HepG2 (cell line): ENCODE data around the gene CBFA2T2. TPM values are rescaled to one million over a fixed set of nuclear protein-coding genes. Genes with fewer than 3 reads are reported as not detected.
A peak's percentile ranks its signal among the peaks of the same experiment; 100 is the strongest.

Experiments
- CBFB ChIP-seq: sonication (generic); formaldehyde crosslinking; IDR thresholded peaks from 2 replicates; pipeline ENCODE4 v1.4.0; 2020; ENCODE audit warnings: missing genetic modification reagents
- ELF4 ChIP-seq: sonication (generic); formaldehyde crosslinking; IDR thresholded peaks from 2 replicates; pipeline ENCODE4 v1.5.0; 2020; ENCODE audit warnings: missing genetic modification reagents, mild to moderate bottlenecking, moderate library complexity, borderline replicate concordance
- FOXA1 ChIP-seq, 2 experiments: fragments of 450-650 bp in 1 of 2; sonication (generic) in 1 of 2; formaldehyde crosslinking in 1 of 2; IDR thresholded peaks; 2 replicates each; pipeline versions ENCODE4 v1.4.0 to v1.6.1; 2016 to 2020; ENCODE audit warnings: missing genetic modification reagents in 1 of 2
- FOXP1 ChIP-seq, 2 experiments: fragments of 450-650 bp in 1 of 2; IDR thresholded peaks; 2 replicates each; pipeline ENCODE4 v1.6.1; 2017 to 2018; ENCODE audit warnings: antibody characterized with exemption in 1 of 2
- FOXP4 ChIP-seq: sonication (generic); formaldehyde crosslinking; IDR thresholded peaks from 2 replicates; pipeline ENCODE4 v1.4.0; 2020; ENCODE audit warnings: missing genetic modification reagents
- HIC2 ChIP-seq: sonication (generic); formaldehyde crosslinking; IDR thresholded peaks from 2 replicates; pipeline ENCODE4 v1.9.0; 2022; ENCODE audit warnings: low read depth, missing genetic modification reagents
- HNF4A ChIP-seq: sonication (generic); formaldehyde crosslinking; IDR thresholded peaks from 2 replicates; pipeline ENCODE4 v1.4.0; 2020; ENCODE audit warnings: missing genetic modification reagents
- NCOA5 ChIP-seq: sonication (generic); formaldehyde crosslinking; IDR thresholded peaks from 2 replicates; pipeline ENCODE4 v1.4.0; 2020; ENCODE audit warnings: missing genetic modification reagents
- PAXIP1 ChIP-seq: sonication (generic); formaldehyde crosslinking; conservative IDR thresholded peaks from 2 replicates; pipeline ENCODE4 v1.4.0; 2020; ENCODE audit warnings: mild to moderate bottlenecking, missing genetic modification reagents, moderate library complexity
- SALL1 ChIP-seq: sonication (generic); formaldehyde crosslinking; IDR thresholded peaks from 2 replicates; pipeline ENCODE4 v1.8.0; 2022; ENCODE audit warnings: mild to moderate bottlenecking, missing genetic modification reagents
- SAP130 ChIP-seq: IDR thresholded peaks from 2 replicates; pipeline ENCODE4 v1.6.1; 2016; ENCODE audit warnings: low read depth
- SKI ChIP-seq: fragments of 450-650 bp; IDR thresholded peaks from one replicate; pipeline ENCODE4 v1.6.1; 2018; ENCODE audit warnings: mild to moderate bottlenecking; ENCODE audit not compliant: partially characterized antibody
- THAP11 ChIP-seq: IDR thresholded peaks from 2 replicates; pipeline ENCODE4 v1.6.1; 2016; ENCODE audit warnings: missing biosample characterization, missing genetic modification reagents
- ZNF543 ChIP-seq: sonication (generic); formaldehyde crosslinking; IDR thresholded peaks from 2 replicates; pipeline ENCODE4 v1.4.0; 2020; ENCODE audit warnings: mild to moderate bottlenecking, missing genetic modification reagents
- ZNF644 ChIP-seq: IDR thresholded peaks from 2 replicates; pipeline ENCODE4 v1.6.1; 2016; ENCODE audit warnings: low read depth
- ZNF670 ChIP-seq: sonication (generic); formaldehyde crosslinking; IDR thresholded peaks from 2 replicates; pipeline ENCODE4 v1.8.0; 2022; ENCODE audit warnings: mild to moderate bottlenecking, missing genetic modification reagents, borderline replicate concordance
- ZNF790 ChIP-seq: sonication (generic); formaldehyde crosslinking; IDR thresholded peaks from 2 replicates; pipeline ENCODE4 v1.8.0; 2022; ENCODE audit warnings: missing genetic modification reagents, mild to moderate bottlenecking, borderline replicate concordance
- ZNF816 ChIP-seq: sonication (generic); formaldehyde crosslinking; IDR thresholded peaks from 2 replicates; pipeline ENCODE4 v1.8.0; 2022; ENCODE audit warnings: missing genetic modification reagents, mild to moderate bottlenecking, borderline replicate concordance
- polyA plus RNA-seq, 8 experiments: library from polyadenylated mRNA; depleted of rRNA in 3 of 8; stranded (reverse) in 7 of 8; unstranded in 1 of 8; fragments of >200 nt; fragmentation: Illumina TruSeq in 4 of 8; extraction: Trizol in 4 of 8; gene quantifications; 2 replicates each; pipeline versions ENCODE4 v1.2.1 to v1.2.3, GENCODE V29; 2011 to 2016; ENCODE audit warnings: low read depth in 4 of 8, missing spikeins in 1 of 8, mixed read lengths in 1 of 8; ENCODE audit not compliant: insufficient read depth in 1 of 8
- total RNA-seq, 5 experiments: library from RNA; depleted of rRNA; stranded (reverse); fragments of >200 nt; fragmentation: Illumina TruSeq; extraction: Trizol; gene quantifications; 2 replicates each; pipeline ENCODE4 v1.2.3, GENCODE V29; 2016; ENCODE audit warnings: low read depth in 1 of 5
- TF ChIP-seq, protein P1 (sequence below): sonication (generic); formaldehyde crosslinking; IDR thresholded peaks from 2 replicates; pipeline ENCODE4 v1.5.0; 2020; ENCODE audit warnings: mild to moderate bottlenecking, missing genetic modification reagents

CBFA2T2 gene
- total and polyA plus RNA-seq, 2 of the 13 experiments (the other 11 are each of a cell fraction or from before 2014, with no cell fraction given) = 6.3 to 21.2 TPM

GRCh38 chr20:33568868-33569801 is 79.2 kb downstream of the CBFA2T2 start (continued):
- TF ChIP-seq, protein P1, sequence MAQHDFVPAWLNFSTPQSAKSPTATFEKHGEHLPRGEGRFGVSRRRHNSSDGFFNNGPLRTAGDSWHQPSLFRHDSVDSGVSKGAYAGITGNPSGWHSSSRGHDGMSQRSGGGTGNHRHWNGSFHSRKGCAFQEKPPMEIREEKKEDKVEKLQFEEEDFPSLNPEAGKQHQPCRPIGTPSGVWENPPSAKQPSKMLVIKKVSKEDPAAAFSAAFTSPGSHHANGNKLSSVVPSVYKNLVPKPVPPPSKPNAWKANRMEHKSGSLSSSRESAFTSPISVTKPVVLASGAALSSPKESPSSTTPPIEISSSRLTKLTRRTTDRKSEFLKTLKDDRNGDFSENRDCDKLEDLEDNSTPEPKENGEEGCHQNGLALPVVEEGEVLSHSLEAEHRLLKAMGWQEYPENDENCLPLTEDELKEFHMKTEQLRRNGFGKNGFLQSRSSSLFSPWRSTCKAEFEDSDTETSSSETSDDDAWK (CRISPR knock-in tag) = no peak
- TF ChIP-seq FOXP4 (0 out of 2 replicates have a peak, but pooled peaks have one; percentile 37), ELF4 (CRISPR knock-in tag) (0 out of 2 replicates have a peak, but pooled peaks have one; percentile 58), SALL1 (CRISPR knock-in tag) (peak; percentile 23; the same call in 1 of the 2 replicates), CBFB (no peak), THAP11 (CRISPR knock-in tag) (peak; percentile 53; the same call in 1 of the 2 replicates), HNF4A (peak; percentile 44; the same call in 1 of the 2 replicates), FOXA1 (IDR thresholded peaks at IDR 0.05) (no peak), FOXA1 (CRISPR knock-in tag; IDR thresholded peaks at IDR 0.05) (peak; percentile 43; the same call in 1 of the 2 replicates), ZNF790 (CRISPR knock-in tag) (no peak), ZNF670 (CRISPR knock-in tag) (0 out of 2 replicates have a peak, but pooled peaks have one; percentile 49), FOXP1 (IDR thresholded peaks at IDR 0.05) (peak; percentile 12; the same call in 1 of the 2 replicates), FOXP1 (CRISPR knock-in tag; IDR thresholded peaks at IDR 0.05) (peak; percentile 82), ZNF816 (CRISPR knock-in tag) (peak; percentile 74; the same call in 1 of the 2 replicates), SAP130 (CRISPR knock-in tag) (peak; percentile 51; the same call in 1 of the 2 replicates), SKI (no peak), HIC2 (CRISPR knock-in tag) (no peak), ZNF543 (CRISPR knock-in tag) (0 out of 2 replicates have a peak, but pooled peaks have one; percentile 0), PAXIP1 (CRISPR knock-in tag) (peak; percentile 55; the same call in 1 of the 2 replicates), ZNF644 (CRISPR knock-in tag) (0 out of 2 replicates have a peak, but pooled peaks have one; percentile 16), NCOA5 (CRISPR knock-in tag) (no peak)
